ENCODE data around the gene SRL. TPM values are rescaled to one million over a fixed set of nuclear protein-coding genes. Genes with fewer than 3 reads are reported as not detected.
A peak's percentile ranks its signal among the peaks of the same experiment; 100 is the strongest.

SRL gene
- total and polyA plus RNA-seq, 4 donors, result 0.31 to 3.2 (median 1.5) TPM

- H3K4me1 ChIP-seq (ENCODE audit: control insufficient read depth in 1 of 2, insufficient read depth in 2 of 2, low read length in 2 of 2), result no peaks in the 10 kb centered on the region
- ATAC-seq (ENCODE audit: low FRiP score) (no peak), DNase-seq (no peak)
- intact Hi-C loops (cut with DNase I), result no loop called here
- WGBS, 2 donors, result 93 to 95% methylated on average over 5 of the region's 5 CpGs
- H3K9me3 ChIP-seq (ENCODE audit: control insufficient read depth, low read length), result no peaks in the 10 kb centered on the region
- H3K27ac ChIP-seq (ENCODE audit: low read depth in 1 of 2, low read length in 2 of 2), result no peak overlapping the region
- no peaks in the 10 kb centered on the region for H3K36me3 ChIP-seq (ENCODE audit: control insufficient read depth in 1 of 2, insufficient read depth in 2 of 2, low read length in 1 of 2)
- no peak overlapping the region for H3K4me3 ChIP-seq (ENCODE audit: low read length in 2 of 2)
- no peaks in the 10 kb centered on the region for H3K27me3 ChIP-seq (ENCODE audit: control insufficient read depth in 1 of 2, insufficient read depth in 2 of 2, low read length in 1 of 2)
Observed at GRCh38 chr16:4220358-4220757, 21.5 kb downstream of the SRL start.

DNA sequence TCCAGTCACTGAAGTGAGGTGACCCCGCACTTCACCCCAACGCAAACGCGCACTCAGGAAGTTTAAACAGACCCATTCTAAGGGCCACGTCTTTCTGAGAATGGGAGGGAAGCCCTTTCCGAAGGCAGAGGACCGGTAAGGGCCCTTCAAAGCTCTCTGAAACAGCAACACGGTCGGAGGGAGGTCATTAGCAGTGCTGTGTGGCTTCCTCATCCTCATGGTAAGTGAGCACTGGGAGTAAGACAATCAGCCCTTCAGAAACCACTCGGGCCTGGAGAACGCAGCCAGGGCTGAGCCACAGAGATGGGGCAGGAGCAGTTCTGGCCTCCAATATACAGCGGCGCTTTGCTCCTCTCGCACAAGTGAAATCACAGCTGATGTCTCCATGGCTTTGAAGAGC lies 23.7 kb downstream of the SRL start:
- intact Hi-C loops (cut with DNase I), result no loop called here
- Histone ChIP-seq H3K4me1 (ENCODE audit: control insufficient read depth in 1 of 2, insufficient read depth in 2 of 2, low read length in 2 of 2) (peaks cover 0 to 2% of the 10 kb centered on the region in 2 donors), H3K27me3 (ENCODE audit: control insufficient read depth in 1 of 2, insufficient read depth in 2 of 2, low read length in 1 of 2) (no peaks in the 10 kb centered on the region), H3K36me3 (ENCODE audit: control insufficient read depth in 1 of 2, insufficient read depth in 2 of 2, low read length in 1 of 2) (no peaks in the 10 kb centered on the region), H3K9me3 (ENCODE audit: control insufficient read depth, low read length) (no peaks in the 10 kb centered on the region), H3K4me3 (ENCODE audit: low read length in 2 of 2) (no peak overlapping the region), H3K27ac (ENCODE audit: low read depth in 1 of 2, low read length in 2 of 2) (no peak overlapping the region)
- WGBS, 2 donors, result 53 to 63% methylated on average over 14 of the region's 14 CpGs
- ATAC-seq (ENCODE audit: low FRiP score) (no peak), DNase-seq (no peak)

- Histone ChIP-seq H3K36me3 (ENCODE audit: control insufficient read depth in 1 of 2, insufficient read depth in 2 of 2, low read length in 1 of 2) (no peaks in the 10 kb centered on the region), H3K4me1 (ENCODE audit: control insufficient read depth in 1 of 2, insufficient read depth in 2 of 2, low read length in 2 of 2) (peaks cover 0 to 2% of the 10 kb centered on the region in 2 donors), H3K27ac (ENCODE audit: low read depth in 1 of 2, low read length in 2 of 2) (no peak overlapping the region), H3K4me3 (ENCODE audit: low read length in 2 of 2) (no peak overlapping the region), H3K9me3 (ENCODE audit: control insufficient read depth, low read length) (no peaks in the 10 kb centered on the region), H3K27me3 (ENCODE audit: control insufficient read depth in 1 of 2, insufficient read depth in 2 of 2, low read length in 1 of 2) (no peaks in the 10 kb centered on the region)
- intact Hi-C loops (cut with DNase I), result no loop called here
- ATAC-seq (ENCODE audit: low FRiP score) (peak; percentile 56), DNase-seq (no peak)
- WGBS, 2 donors, result 32 to 33% methylated on average over 20 of the region's 20 CpGs
Observed at GRCh38 chr16:4217204-4218131, 24.4 kb downstream of the SRL start.

DNA sequence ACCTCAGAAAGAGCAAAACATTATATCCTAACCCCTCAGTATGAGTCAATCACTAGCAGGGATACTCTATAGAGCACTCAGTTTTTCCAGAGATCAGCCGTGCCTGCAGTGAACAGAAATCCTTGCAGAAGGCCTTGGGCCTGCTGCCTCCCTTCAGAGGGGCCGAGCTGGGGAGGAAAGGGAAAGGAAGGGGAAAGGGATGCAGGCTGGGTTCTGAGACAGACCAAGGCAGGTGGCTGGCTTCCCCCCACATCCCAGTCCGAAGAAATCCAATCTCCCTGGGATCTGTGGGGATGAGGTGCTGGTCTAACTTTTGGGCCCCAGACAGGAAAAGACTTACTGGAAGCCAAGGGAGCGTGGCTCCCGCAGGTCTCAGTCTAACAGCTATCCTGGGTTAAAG lies 25.3 kb downstream of the SRL start:
- no peak for ATAC-seq (ENCODE audit: low FRiP score)
- intact Hi-C loops (cut with DNase I), result no loop called here
- Histone ChIP-seq H3K4me1 (ENCODE audit: control insufficient read depth in 1 of 2, insufficient read depth in 2 of 2, low read length in 2 of 2) (peaks cover 0 to 2% of the 10 kb centered on the region in 2 donors), H3K36me3 (ENCODE audit: control insufficient read depth in 1 of 2, insufficient read depth in 2 of 2, low read length in 1 of 2) (no peaks in the 10 kb centered on the region), H3K4me3 (ENCODE audit: low read length in 2 of 2) (no peak overlapping the region), H3K27me3 (ENCODE audit: control insufficient read depth in 1 of 2, insufficient read depth in 2 of 2, low read length in 1 of 2) (no peaks in the 10 kb centered on the region), H3K27ac (ENCODE audit: low read depth in 1 of 2, low read length in 2 of 2) (no peak overlapping the region), H3K9me3 (ENCODE audit: control insufficient read depth, low read length) (no peaks in the 10 kb centered on the region)
- no peak for DNase-seq
- WGBS, 2 donors, result 69 to 81% methylated on average over 5 of the region's 5 CpGs

GRCh38 chr16:4215106-4215505 lies 26.8 kb downstream of the SRL start:
- 47 to 48% methylated on average over 2 of the region's 2 CpGs for WGBS, 2 donors
- Histone ChIP-seq H3K27me3 (ENCODE audit: control insufficient read depth in 1 of 2, insufficient read depth in 2 of 2, low read length in 1 of 2) (no peaks in the 10 kb centered on the region), H3K9me3 (ENCODE audit: control insufficient read depth, low read length) (no peaks in the 10 kb centered on the region), H3K27ac (ENCODE audit: low read depth in 1 of 2, low read length in 2 of 2) (no peak overlapping the region), H3K36me3 (ENCODE audit: control insufficient read depth in 1 of 2, insufficient read depth in 2 of 2, low read length in 1 of 2) (no peaks in the 10 kb centered on the region), H3K4me3 (ENCODE audit: low read length in 2 of 2) (no peak overlapping the region), H3K4me1 (ENCODE audit: control insufficient read depth in 1 of 2, insufficient read depth in 2 of 2, low read length in 2 of 2) (peaks cover 0 to 2% of the 10 kb centered on the region in 2 donors)
- no peak for DNase-seq
- no peak for ATAC-seq (ENCODE audit: low FRiP score)
- intact Hi-C loops (cut with DNase I), result no loop called here

DNA sequence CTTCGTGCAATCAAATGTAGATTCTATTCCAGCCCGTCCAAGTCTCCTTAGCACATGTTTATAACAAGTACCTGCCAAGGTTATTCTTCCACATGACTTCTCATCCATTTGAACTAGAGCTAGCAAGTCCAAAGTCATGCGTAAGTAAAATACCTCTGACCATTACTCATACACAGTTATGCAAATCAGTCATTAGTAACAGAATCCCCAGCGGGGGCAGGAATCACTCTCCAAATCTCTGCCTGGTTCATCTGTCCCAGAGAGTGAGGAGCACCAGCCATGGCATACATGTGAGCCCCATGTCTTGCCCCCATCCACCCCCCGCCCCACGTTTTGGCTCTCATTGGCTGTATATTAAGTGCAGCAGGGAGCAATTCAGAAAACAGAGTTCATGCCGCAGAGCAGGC lies 27.7 kb downstream of the SRL start:
- Histone ChIP-seq H3K36me3 (ENCODE audit: control insufficient read depth in 1 of 2, insufficient read depth in 2 of 2, low read length in 1 of 2) (no peaks in the 10 kb centered on the region), H3K9me3 (ENCODE audit: control insufficient read depth, low read length) (no peaks in the 10 kb centered on the region), H3K4me1 (ENCODE audit: control insufficient read depth in 1 of 2, insufficient read depth in 2 of 2, low read length in 2 of 2) (peaks cover 0 to 2% of the 10 kb centered on the region in 2 donors), H3K4me3 (ENCODE audit: low read length in 2 of 2) (no peak overlapping the region), H3K27me3 (ENCODE audit: control insufficient read depth in 1 of 2, insufficient read depth in 2 of 2, low read length in 1 of 2) (no peaks in the 10 kb centered on the region), H3K27ac (ENCODE audit: low read depth in 1 of 2, low read length in 2 of 2) (peak overlapping the region; percentile 37 to 52)
- ATAC-seq (ENCODE audit: low FRiP score) (peak; percentile 28), DNase-seq (no peak)
- 22 to 24% methylated on average over 7 of the region's 7 CpGs for WGBS, 2 donors
- intact Hi-C loops (cut with DNase I), result no loop called here

DNA sequence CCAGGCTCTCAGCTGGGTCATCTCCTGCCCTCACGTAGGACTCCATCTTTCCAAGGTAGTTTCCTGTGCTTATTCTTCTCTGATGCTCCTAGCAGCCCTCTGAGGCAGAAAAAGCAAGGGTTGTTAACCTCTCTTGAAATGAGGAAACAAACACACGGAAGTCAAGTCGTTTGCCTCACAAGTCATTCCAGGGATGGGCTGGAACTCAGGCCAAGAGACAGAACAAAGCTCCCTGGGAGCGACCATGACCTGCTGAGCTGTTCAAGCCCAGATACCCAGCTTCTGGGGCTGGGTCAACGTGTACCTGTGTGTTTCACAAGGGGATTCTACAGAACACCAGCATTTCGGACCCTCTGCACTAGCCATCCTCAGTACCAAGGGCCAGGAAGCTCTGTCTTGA lies 28.1 kb downstream of the SRL start:
- 82 to 84% methylated on average over 6 of the region's 6 CpGs for WGBS, 2 donors
- intact Hi-C loops (cut with DNase I), result no loop called here
- DNase-seq (no peak), ATAC-seq (ENCODE audit: low FRiP score) (no peak)
- peaks cover 0 to 2% of the 10 kb centered on the region in 2 donors for H3K4me1 ChIP-seq (ENCODE audit: control insufficient read depth in 1 of 2, insufficient read depth in 2 of 2, low read length in 2 of 2)
- no peaks in the 10 kb centered on the region for H3K36me3 ChIP-seq (ENCODE audit: control insufficient read depth in 1 of 2, insufficient read depth in 2 of 2, low read length in 1 of 2)
- H3K4me3 ChIP-seq (ENCODE audit: low read length in 2 of 2), result no peak overlapping the region
- H3K27ac ChIP-seq (ENCODE audit: low read depth in 1 of 2, low read length in 2 of 2), result peak overlapping the region; percentile 52 to 74
- no peaks in the 10 kb centered on the region for H3K9me3 ChIP-seq (ENCODE audit: control insufficient read depth, low read length)
- H3K27me3 ChIP-seq (ENCODE audit: control insufficient read depth in 1 of 2, insufficient read depth in 2 of 2, low read length in 1 of 2), result no peaks in the 10 kb centered on the region

DNA sequence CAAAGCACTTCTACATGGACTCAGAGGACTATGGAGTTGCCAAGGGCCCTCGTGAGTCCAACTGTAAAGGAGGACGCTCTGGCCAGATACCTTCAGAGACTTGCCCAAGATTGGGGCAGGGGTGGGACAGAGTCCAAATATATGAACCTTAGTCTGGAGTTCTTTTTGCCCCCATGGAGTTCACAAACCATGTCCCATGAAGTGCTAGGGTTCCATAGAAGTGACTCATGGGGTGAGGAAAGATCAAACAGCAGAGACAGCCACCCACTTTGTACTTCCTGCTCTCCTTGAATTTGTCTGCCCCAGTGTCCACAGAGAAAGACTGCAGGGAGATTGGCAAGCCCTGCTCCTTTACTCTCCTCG lies 29.0 kb downstream of the SRL start:
- Histone ChIP-seq H3K4me1 (ENCODE audit: control insufficient read depth in 1 of 2, insufficient read depth in 2 of 2, low read length in 2 of 2) (peaks cover 0 to 2% of the 10 kb centered on the region in 2 donors), H3K9me3 (ENCODE audit: control insufficient read depth, low read length) (no peaks in the 10 kb centered on the region), H3K27me3 (ENCODE audit: control insufficient read depth in 1 of 2, insufficient read depth in 2 of 2, low read length in 1 of 2) (no peaks in the 10 kb centered on the region), H3K27ac (ENCODE audit: low read depth in 1 of 2, low read length in 2 of 2) (peak overlapping the region; percentile 60 to 83), H3K36me3 (ENCODE audit: control insufficient read depth in 1 of 2, insufficient read depth in 2 of 2, low read length in 1 of 2) (no peaks in the 10 kb centered on the region), H3K4me3 (ENCODE audit: low read length in 2 of 2) (no peak overlapping the region)
- intact Hi-C loops (cut with DNase I), result no loop called here
- 33% methylated on average over 3 of the region's 3 CpGs for WGBS, 2 donors
- no peak for DNase-seq
- peak; percentile 20 for ATAC-seq (ENCODE audit: low FRiP score)
